Ascending aorta (tissue), 2 donors: ENCODE data around the gene AS3MT. TPM values are rescaled to one million over a fixed set of nuclear protein-coding genes. Genes with fewer than 3 reads are reported as not detected.
"Not testable (repeated sequence)": the region's sequence is repeated elsewhere in the genome, so short reads cannot be mapped to it uniquely, and the experiment has no call there.

Experiments used
- DNase-seq, 2 donors: peaks; one replicate each; pipeline ENCODE4 v3.0.0-alpha.2; 2019; ENCODE audit warnings: low spot score in 2 of 2
- H3K27ac ChIP-seq, 2 donors: fragments of 200-600 bp; sonication (generic); one replicate each; pipeline ENCODE4 v1.5.1; 2016 to 2017; ENCODE audit warnings: mild to moderate bottlenecking in 1 of 2
- H3K27me3 ChIP-seq: fragments of 200-600 bp; sonication (generic); one replicate; pipeline ENCODE4 v1.5.1; 2017
- H3K36me3 ChIP-seq, 2 donors: fragments of 200-600 bp; sonication (generic); one replicate each; pipeline ENCODE4 v1.5.1; 2016
- H3K4me1 ChIP-seq, 2 donors: fragments of 200-600 bp; sonication (generic); one replicate each; pipeline ENCODE4 v1.5.1; 2016 to 2017; ENCODE audit warnings: mild to moderate bottlenecking in 1 of 2
- H3K4me3 ChIP-seq, 2 donors: fragments of 200-600 bp; sonication (generic); one replicate each; pipeline ENCODE4 v1.5.1; 2016 to 2017; ENCODE audit warnings: mild to moderate bottlenecking in 1 of 2
- H3K9me3 ChIP-seq, 2 donors: fragments of 200-600 bp; sonication (generic); one replicate each; pipeline ENCODE4 v1.5.1; 2016
- CTCF ChIP-seq, 3 experiments: fragments of 200-600 bp in 2 of 3; fragments of 450-650 bp in 1 of 3; sonication (generic) in 2 of 3; IDR thresholded peaks; one replicate each; pipeline ENCODE4 v1.5.1; 2016 to 2019; ENCODE audit warnings: antibody characterized with exemption in 3 of 3, mild to moderate bottlenecking in 1 of 3, moderate library complexity in 1 of 3
- intact Hi-C: fragments of 100-400 bp; cut with DNase I; formaldehyde crosslinking; loops from one replicate; pipeline ENCODE4 v1.15.1; 2023
- total RNA-seq: library from RNA; depleted of rRNA; stranded (reverse); fragments of >200 nt; gene quantifications from one replicate; pipeline ENCODE4 v1.1.0, GENCODE V29; 2016

Gene AS3MT
- total RNA-seq, 1 donor from 2014 or later: 1.4 TPM

GRCh38 chr10:102919992-102920739 is 50.9 kb downstream of the AS3MT start:
- Histone ChIP-seq H3K9me3 (no peaks in the 10 kb centered on the region), H3K4me1 (peaks cover 0 to 7% of the 10 kb centered on the region in 2 donors), H3K27ac (peak overlapping the region in 1 of 2 donors; percentile 94), H3K27me3 (no peaks in the 10 kb centered on the region), H3K36me3 (no peaks in the 10 kb centered on the region), H3K4me3 (peak overlapping the region; percentile 71 to 89)
- no peak for TF ChIP-seq CTCF (IDR thresholded peaks at IDR 0.05)
- DNase-seq: no peak
- intact Hi-C loops: loop anchor here (2.0 kb wide), 1 partner anchor 273 kb away; the partner anchor contains the start of gene NT5C2

GRCh38 chr10:102923601-102924000 is 54.3 kb downstream of the AS3MT start:
- intact Hi-C loops: no loop called here
- no peaks in the 10 kb centered on the region for H3K9me3 ChIP-seq
- H3K27me3 ChIP-seq: no peaks in the 10 kb centered on the region
- peaks cover 0 to 3% of the 10 kb centered on the region in 2 donors for H3K4me1 ChIP-seq
- no peak overlapping the region for H3K27ac ChIP-seq
- no peak for DNase-seq
- no peak overlapping the region for H3K4me3 ChIP-seq
- no peak for TF ChIP-seq CTCF (IDR thresholded peaks at IDR 0.05)
- peaks cover 0 to 11% of the 10 kb centered on the region in 2 donors for H3K36me3 ChIP-seq

GRCh38 chr10:102926842-102927241 is 57.6 kb downstream of the AS3MT start:
- DNase-seq: no peak
- Histone ChIP-seq H3K9me3 (no peaks in the 10 kb centered on the region), H3K4me1 (no peaks in the 10 kb centered on the region), H3K27ac (no peak overlapping the region), H3K4me3 (no peak overlapping the region), H3K27me3 (no peaks in the 10 kb centered on the region), H3K36me3 (peaks cover 0 to 11% of the 10 kb centered on the region in 2 donors)
- intact Hi-C loops: no loop called here
- TF ChIP-seq CTCF (IDR thresholded peaks at IDR 0.05): no peak

- Histone ChIP-seq H3K27ac (no peak overlapping the region), H3K9me3 (no peaks in the 10 kb centered on the region), H3K27me3 (no peaks in the 10 kb centered on the region), H3K36me3 (peaks cover 0 to 11% of the 10 kb centered on the region in 2 donors), H3K4me1 (no peaks in the 10 kb centered on the region), H3K4me3 (peak overlapping the region in 1 of 2 donors; percentile 9)
- DNase-seq: no peak
- no peak for TF ChIP-seq CTCF (IDR thresholded peaks at IDR 0.05)
- intact Hi-C loops: no loop called here
These were observed 58.2 kb downstream of the AS3MT start for GRCh38 chr10:102927311-102928010.

GRCh38 chr10:102928442-102928841 is 59.2 kb downstream of the AS3MT start:
- H3K4me3 ChIP-seq, DNase-seq, intact Hi-C loops, H3K27me3 ChIP-seq, H3K27ac ChIP-seq, H3K9me3 ChIP-seq, H3K4me1 ChIP-seq: not testable (repeated sequence)
- peaks cover 0 to 11% of the 10 kb centered on the region in 2 donors for H3K36me3 ChIP-seq

GRCh38 chr10:102930720-102931119 is 61.5 kb downstream of the AS3MT start:
- Histone ChIP-seq H3K27ac (no peak overlapping the region), H3K9me3 (no peaks in the 10 kb centered on the region), H3K27me3 (no peaks in the 10 kb centered on the region), H3K4me1 (no peaks in the 10 kb centered on the region), H3K4me3 (no peak overlapping the region), H3K36me3 (peaks cover 0 to 11% of the 10 kb centered on the region in 2 donors)
- no peak for TF ChIP-seq CTCF (IDR thresholded peaks at IDR 0.05)
- DNase-seq: no peak
- intact Hi-C loops: no loop called here
